Sigmoid colon (tissue), 4 donors: ENCODE data around the gene COL6A1.

ENCODE experiments used
- POLR2A ChIP-seq, 2 donors: fragments of 450-650 bp; IDR thresholded peaks; one replicate each; pipeline ENCODE4 v1.6.1; 2016; ENCODE audit warnings: antibody characterized with exemption in 2 of 2, mild to moderate bottlenecking in 2 of 2, moderate library complexity in 2 of 2
- POLR2AphosphoS5 ChIP-seq, 4 donors: sonication (generic); formaldehyde crosslinking; IDR thresholded peaks; one replicate each; pipeline ENCODE4 v1.6.1; 2017; ENCODE audit warnings: antibody characterized with exemption in 4 of 4
- TF ChIP-seq, protein P1 (sequence below), 4 experiments: fragments of 450-650 bp in 3 of 4; fragments of 200-600 bp in 1 of 4; IDR thresholded peaks; one replicate each; pipeline ENCODE4 v1.5.1; 2016 to 2019; ENCODE audit warnings: antibody characterized with exemption in 4 of 4, mild to moderate bottlenecking in 3 of 4, moderate library complexity in 2 of 4

DNA sequence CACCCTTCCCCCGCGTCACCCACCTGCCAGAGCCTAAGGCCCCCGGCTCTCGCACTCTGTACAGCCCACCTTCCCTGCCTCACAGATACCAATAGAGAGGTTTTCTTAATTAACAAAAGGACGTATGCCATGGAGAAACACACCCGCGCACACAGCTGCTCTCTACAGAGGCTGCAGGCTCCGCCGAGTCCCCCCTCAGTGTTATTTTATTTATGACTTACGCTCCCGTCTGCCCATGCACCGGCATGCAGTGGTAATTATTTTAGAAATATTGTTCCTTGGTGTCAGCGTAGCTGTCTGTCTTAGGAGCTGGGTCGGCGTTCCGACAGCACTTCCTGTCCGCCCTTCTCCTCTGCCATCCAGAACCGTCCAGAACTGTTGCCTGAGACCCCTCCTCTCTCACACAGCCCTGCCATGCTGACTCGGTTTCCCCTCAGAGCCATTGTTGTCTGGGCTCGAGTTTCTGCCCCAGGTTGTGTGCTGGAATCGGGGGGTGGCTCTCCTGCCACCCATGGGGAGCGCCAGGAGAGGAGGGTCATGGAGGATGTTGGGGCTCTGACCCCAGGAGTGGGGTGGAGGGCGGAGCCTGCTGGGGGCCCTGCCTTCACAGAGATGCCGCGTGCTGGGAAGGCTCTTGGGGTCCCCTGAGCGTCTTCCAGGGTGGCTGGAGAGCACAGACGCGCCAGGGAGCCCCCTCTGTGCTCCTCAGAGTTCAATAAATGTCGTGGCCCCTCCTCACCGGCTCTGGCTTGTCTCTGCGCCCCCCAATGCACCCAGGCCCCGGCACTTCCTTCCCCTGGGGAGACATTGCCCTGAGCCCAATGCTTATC lies 39.6 kb upstream of the COL6A1 start:
- TF ChIP-seq POLR2AphosphoS5 (IDR thresholded peaks at IDR 0.05) (no peak), POLR2A (IDR thresholded peaks at IDR 0.05) (no peak)
- TF ChIP-seq, protein P1, sequence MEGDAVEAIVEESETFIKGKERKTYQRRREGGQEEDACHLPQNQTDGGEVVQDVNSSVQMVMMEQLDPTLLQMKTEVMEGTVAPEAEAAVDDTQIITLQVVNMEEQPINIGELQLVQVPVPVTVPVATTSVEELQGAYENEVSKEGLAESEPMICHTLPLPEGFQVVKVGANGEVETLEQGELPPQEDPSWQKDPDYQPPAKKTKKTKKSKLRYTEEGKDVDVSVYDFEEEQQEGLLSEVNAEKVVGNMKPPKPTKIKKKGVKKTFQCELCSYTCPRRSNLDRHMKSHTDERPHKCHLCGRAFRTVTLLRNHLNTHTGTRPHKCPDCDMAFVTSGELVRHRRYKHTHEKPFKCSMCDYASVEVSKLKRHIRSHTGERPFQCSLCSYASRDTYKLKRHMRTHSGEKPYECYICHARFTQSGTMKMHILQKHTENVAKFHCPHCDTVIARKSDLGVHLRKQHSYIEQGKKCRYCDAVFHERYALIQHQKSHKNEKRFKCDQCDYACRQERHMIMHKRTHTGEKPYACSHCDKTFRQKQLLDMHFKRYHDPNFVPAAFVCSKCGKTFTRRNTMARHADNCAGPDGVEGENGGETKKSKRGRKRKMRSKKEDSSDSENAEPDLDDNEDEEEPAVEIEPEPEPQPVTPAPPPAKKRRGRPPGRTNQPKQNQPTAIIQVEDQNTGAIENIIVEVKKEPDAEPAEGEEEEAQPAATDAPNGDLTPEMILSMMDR (IDR thresholded peaks at IDR 0.05) = no peak
